Testis (tissue), 3 donors: Measurements from ENCODE around the gene STXBP5. TPM values are rescaled to one million over a fixed set of nuclear protein-coding genes. Genes with fewer than 3 reads are reported as not detected.
A peak's percentile ranks its signal among the peaks of the same experiment; 100 is the strongest.

Experiments
- DNase-seq: peaks from one replicate; pipeline ENCODE4 v3.0.0-alpha.2; 2019
- H3K27ac ChIP-seq, 2 donors: fragments of 200-600 bp; sonication (generic); one replicate each; pipeline ENCODE4 v1.5.1; 2019
- H3K27me3 ChIP-seq: fragments of 200-600 bp; sonication (generic); one replicate; pipeline ENCODE4 v1.5.1; 2019
- H3K36me3 ChIP-seq: fragments of 200-600 bp; sonication (generic); one replicate; pipeline ENCODE4 v1.5.1; 2017; ENCODE audit warnings: low read depth; ENCODE audit errors: missing control alignments
- H3K4me1 ChIP-seq: fragments of 200-600 bp; sonication (generic); one replicate; pipeline ENCODE4 v1.5.1; 2019
- H3K4me3 ChIP-seq, 2 donors: fragments of 200-600 bp; sonication (generic); one replicate each; pipeline ENCODE4 v1.5.1; 2017 to 2019
- H3K9me3 ChIP-seq: fragments of 200-600 bp; sonication (generic); one replicate; pipeline ENCODE4 v1.5.1; 2017
- POLR2A ChIP-seq: fragments of 450-650 bp; IDR thresholded peaks from one replicate; pipeline ENCODE4 v1.6.1; 2017; ENCODE audit warnings: antibody characterized with exemption, mild to moderate bottlenecking, moderate library complexity
- WGBS, 2 donors: methylation state at CpG; one replicate each; pipeline ENCODE4 v1.1.5; 2018; 5-methylcytosine and 5-hydroxymethylcytosine counted together
- intact Hi-C: fragments of 100-400 bp; cut with DNase I; formaldehyde crosslinking; loops from one replicate; pipeline ENCODE4 v1.15.1; 2023; ENCODE audit warnings: low total_unique reads
- polyA plus RNA-seq: library from polyadenylated mRNA; stranded (reverse); fragments of 350-450 nt; fragmentation: Illumina TruSeq; extraction: RNeasy Lipid Tissue Mini Kit (QIAGEN cat#74804); gene quantifications from one replicate; pipeline ENCODE4 v1.2.3, GENCODE V29; 2014; ENCODE audit warnings: low read depth, low replicate concordance; ENCODE audit not compliant: insufficient read depth
- total RNA-seq, 2 donors: library from RNA; depleted of rRNA; stranded (reverse); fragments of >200 nt; gene quantifications; one replicate each; pipeline ENCODE4 v1.2.3, GENCODE V29; 2016
- TF ChIP-seq, protein P1 (sequence below), 3 experiments: fragments of 450-650 bp in 2 of 3; fragments of 200-600 bp in 1 of 3; sonication (generic) in 1 of 3; IDR thresholded peaks; one replicate each; pipeline ENCODE4 v1.5.1; 2016 to 2019; ENCODE audit warnings: antibody characterized with exemption in 3 of 3, mild to moderate bottlenecking in 2 of 3, moderate library complexity in 1 of 3

The STXBP5 gene
- total and polyA plus RNA-seq, 3 donors from 2014 or later, result 29.9 to 47.4 (median 43.5) TPM

- Histone ChIP-seq H3K27me3 (no peaks in the 10 kb centered on the region), H3K9me3 (no peaks in the 10 kb centered on the region), H3K36me3 (no peaks in the 10 kb centered on the region), H3K4me1 (no peaks in the 10 kb centered on the region), H3K27ac (peak overlapping the region in 1 of 2 donors; percentile 99), H3K4me3 (peak overlapping the region; percentile 74 to 87)
- TF ChIP-seq, protein P1, sequence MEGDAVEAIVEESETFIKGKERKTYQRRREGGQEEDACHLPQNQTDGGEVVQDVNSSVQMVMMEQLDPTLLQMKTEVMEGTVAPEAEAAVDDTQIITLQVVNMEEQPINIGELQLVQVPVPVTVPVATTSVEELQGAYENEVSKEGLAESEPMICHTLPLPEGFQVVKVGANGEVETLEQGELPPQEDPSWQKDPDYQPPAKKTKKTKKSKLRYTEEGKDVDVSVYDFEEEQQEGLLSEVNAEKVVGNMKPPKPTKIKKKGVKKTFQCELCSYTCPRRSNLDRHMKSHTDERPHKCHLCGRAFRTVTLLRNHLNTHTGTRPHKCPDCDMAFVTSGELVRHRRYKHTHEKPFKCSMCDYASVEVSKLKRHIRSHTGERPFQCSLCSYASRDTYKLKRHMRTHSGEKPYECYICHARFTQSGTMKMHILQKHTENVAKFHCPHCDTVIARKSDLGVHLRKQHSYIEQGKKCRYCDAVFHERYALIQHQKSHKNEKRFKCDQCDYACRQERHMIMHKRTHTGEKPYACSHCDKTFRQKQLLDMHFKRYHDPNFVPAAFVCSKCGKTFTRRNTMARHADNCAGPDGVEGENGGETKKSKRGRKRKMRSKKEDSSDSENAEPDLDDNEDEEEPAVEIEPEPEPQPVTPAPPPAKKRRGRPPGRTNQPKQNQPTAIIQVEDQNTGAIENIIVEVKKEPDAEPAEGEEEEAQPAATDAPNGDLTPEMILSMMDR (IDR thresholded peaks at IDR 0.05), result no peak
- TF ChIP-seq POLR2A, result no peak
- intact Hi-C loops, result no loop called here
- 10 to 11% methylated on average over 16 of the region's 16 CpGs for WGBS, 2 donors
- peak; percentile 23 for DNase-seq
Measured at GRCh38 chr6:147201885-147202515, 2.2 kb upstream of the STXBP5 start.

DNA sequence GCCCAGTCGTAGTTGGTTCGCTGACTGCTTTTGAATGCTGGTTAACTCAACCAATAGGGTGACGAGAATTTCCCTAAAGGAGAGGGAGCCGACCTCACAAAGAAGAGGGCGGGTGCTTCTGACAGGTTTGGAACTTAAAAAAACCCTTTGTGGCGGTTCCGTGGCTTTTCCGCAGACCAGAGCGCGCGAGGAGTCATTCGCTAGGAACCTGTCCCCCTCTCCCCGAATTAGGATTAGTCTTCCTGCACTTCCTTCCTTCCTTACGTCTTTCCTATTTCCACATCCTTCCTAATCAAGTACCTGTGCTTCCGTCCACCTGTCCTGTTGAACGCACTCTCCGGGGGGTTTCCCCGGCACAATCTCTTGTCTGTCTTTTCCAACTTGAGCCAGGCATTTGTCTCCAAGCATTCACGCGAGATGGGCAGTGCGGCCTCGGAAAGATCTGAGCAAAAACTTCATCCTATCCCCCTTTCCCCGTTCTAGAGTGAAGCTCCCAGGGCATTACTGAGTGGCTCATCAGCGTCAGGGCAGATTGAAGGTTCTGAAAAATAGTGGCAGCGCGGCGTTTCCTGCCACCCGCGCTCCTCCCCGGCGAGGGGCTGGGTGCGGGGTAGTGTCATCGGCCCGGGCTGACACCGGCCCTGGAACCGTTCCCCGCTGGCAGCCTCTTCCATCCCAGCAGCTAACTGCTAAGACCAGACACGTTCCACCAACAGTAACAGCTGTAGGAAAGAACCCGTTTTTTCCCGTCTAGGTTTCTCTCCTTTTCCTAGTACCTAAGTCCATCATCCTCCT is 1.5 kb upstream of the STXBP5 start:
- Histone ChIP-seq H3K9me3 (no peaks in the 10 kb centered on the region), H3K4me3 (peak overlapping the region; percentile 74 to 87), H3K36me3 (no peaks in the 10 kb centered on the region), H3K27ac (peak overlapping the region; percentile 87 to 99), H3K27me3 (no peaks in the 10 kb centered on the region), H3K4me1 (no peaks in the 10 kb centered on the region)
- DNase-seq, result peak; percentile 94
- no peak for TF ChIP-seq POLR2A
- TF ChIP-seq, protein P1 (IDR thresholded peaks at IDR 0.05), result no peak
- WGBS, 2 donors, result 1% methylated on average over 30 to 40 of the region's 40 CpGs
- intact Hi-C loops, result no loop called here

GRCh38 chr6:147203311-147204059 is 732 bp upstream of the STXBP5 start:
- Histone ChIP-seq H3K27me3 (no peaks in the 10 kb centered on the region), H3K36me3 (no peaks in the 10 kb centered on the region), H3K4me3 (peak overlapping the region; percentile 74 to 87), H3K4me1 (no peaks in the 10 kb centered on the region), H3K9me3 (no peaks in the 10 kb centered on the region), H3K27ac (peak overlapping the region; percentile 87 to 99)
- DNase-seq, result peak; percentile 61
- TF ChIP-seq POLR2A, result no peak
- 1% methylated on average over 11 to 61 of the region's 74 CpGs for WGBS, 2 donors
- intact Hi-C loops, result no loop called here

DNA sequence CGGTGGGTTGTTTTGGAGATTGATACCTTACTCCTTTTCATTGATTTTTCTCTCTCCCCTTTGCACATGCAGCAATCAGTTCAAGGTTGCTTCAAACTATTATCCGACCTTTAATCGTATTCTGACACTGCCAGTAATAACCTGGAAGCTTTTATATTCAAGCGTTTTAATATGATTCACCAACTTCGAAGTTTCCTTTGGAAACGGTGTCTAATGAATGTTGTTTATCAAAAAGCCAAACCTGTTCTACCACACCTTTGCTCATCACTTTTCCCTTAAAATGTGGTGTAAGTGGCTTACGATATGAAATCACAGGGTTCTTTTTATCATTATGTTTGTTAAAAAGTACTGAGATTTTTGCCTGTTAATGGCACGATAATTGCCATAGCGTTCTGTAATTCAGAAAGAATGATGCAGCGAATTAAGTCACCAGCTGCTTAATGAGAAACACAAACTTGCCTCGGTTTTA is 660 bp downstream of the STXBP5 start:
- no peaks in the 10 kb centered on the region for H3K27me3 ChIP-seq
- TF ChIP-seq POLR2A, result no peak
- TF ChIP-seq, protein P1 (IDR thresholded peaks at IDR 0.05), result no peak
- WGBS, 2 donors, result 7 to 11% methylated on average over 11 of the region's 11 CpGs
- H3K4me1 ChIP-seq, result no peaks in the 10 kb centered on the region
- DNase-seq, result no peak
- H3K36me3 ChIP-seq, result no peaks in the 10 kb centered on the region
- H3K9me3 ChIP-seq, result no peaks in the 10 kb centered on the region
- peak overlapping the region; percentile 94 to 99 for H3K27ac ChIP-seq
- intact Hi-C loops, result no loop called here
- H3K4me3 ChIP-seq, result peak overlapping the region; percentile 82 to 87
